HG03565 (cell line): Measurements from ENCODE around the gene ICE2.

Experiments
- ATAC-seq: cut with Tn5 transposase; IDR thresholded peaks from one replicate; pipeline ENCODE4 v1.9.1; 2021; ENCODE audit warnings: mild to moderate bottlenecking, moderate library complexity; ENCODE audit not compliant: unreplicated experiment

The ICE2 gene, protein sequence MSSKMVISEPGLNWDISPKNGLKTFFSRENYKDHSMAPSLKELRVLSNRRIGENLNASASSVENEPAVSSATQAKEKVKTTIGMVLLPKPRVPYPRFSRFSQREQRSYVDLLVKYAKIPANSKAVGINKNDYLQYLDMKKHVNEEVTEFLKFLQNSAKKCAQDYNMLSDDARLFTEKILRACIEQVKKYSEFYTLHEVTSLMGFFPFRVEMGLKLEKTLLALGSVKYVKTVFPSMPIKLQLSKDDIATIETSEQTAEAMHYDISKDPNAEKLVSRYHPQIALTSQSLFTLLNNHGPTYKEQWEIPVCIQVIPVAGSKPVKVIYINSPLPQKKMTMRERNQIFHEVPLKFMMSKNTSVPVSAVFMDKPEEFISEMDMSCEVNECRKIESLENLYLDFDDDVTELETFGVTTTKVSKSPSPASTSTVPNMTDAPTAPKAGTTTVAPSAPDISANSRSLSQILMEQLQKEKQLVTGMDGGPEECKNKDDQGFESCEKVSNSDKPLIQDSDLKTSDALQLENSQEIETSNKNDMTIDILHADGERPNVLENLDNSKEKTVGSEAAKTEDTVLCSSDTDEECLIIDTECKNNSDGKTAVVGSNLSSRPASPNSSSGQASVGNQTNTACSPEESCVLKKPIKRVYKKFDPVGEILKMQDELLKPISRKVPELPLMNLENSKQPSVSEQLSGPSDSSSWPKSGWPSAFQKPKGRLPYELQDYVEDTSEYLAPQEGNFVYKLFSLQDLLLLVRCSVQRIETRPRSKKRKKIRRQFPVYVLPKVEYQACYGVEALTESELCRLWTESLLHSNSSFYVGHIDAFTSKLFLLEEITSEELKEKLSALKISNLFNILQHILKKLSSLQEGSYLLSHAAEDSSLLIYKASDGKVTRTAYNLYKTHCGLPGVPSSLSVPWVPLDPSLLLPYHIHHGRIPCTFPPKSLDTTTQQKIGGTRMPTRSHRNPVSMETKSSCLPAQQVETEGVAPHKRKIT

DNA sequence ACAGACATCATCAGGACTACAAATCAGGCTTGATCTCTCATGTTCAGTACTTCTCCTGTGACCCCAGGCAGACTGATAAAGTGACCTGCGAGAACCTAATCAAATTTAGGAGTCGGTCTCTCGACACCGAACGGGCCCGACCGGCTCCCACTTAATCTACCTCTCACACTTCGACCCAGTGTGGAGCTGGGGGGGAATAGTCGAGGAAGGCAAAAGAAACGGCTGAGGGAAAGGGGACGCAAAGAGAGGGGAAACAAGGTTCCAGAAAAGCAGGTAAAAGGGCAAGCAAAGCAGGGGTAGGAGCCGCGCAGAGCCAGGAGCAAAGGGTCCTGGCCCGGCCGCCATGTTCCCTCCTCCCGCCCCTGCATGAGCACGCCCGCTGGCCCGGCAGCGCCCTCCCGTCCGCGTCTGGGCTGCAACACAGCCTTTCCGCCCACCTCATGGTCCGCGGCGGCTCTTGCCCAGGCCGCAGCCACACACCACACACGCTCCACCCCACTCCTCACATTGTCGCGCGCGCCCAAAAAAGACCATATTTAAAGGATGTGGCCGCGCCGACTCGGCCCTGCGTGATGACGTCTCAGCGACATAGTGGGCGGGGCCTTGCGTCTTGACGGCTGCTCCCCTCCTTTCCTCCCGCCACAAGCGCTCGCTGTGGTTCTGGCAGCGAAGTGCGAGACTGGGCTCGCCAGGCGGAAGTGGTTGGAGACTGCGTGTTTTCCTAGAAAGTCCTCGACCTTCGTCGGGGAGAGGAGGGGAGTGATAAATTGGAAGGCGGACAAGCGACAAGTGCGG is at the start of gene ICE2:
ICE2 (minus strand) TSS at position 577 of the 795 bp plus-strand sequence. CDS start 1,165 bp downstream, outside the sequence.
- ATAC-seq: peak; percentile 81

DNA sequence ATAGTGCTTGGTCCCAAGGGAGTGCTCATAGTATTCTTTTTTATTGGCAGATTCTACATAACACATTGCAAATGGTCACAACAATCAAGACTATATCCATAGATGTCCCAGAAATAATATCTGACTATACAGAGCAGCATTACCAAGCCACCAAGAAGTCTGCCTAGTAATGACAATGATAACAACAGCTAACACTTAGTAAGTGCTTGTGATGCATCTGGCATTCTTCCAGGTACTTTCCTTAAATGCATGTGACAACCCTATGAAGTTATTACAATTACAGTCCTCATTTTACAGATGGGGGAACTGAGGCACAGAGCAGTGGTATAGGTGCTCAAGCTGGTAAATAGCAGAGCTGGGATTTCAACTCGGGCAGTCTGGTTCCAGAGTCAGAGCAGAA is 49.6 kb upstream of the ICE2 start:
- ATAC-seq: no peak

DNA sequence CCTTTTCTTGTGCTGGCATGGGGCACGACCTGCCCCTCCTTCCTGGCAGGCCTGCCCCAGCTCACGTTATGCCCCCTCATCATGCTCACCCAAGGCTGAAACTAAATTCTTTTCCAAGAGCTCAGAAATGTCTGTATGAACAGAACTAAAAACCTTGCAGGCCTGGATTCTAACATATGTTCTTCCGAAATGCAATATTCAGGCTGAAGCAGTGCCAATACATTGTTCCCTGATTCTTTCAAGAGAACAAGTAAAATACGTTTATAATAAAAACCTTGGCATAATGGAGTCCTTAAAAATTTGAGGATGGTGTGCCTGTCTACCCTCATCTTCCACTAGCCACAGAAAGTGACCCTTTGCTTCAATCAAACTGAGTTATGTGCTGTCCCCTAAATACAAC is 48.5 kb upstream of the ICE2 start:
- no peak for ATAC-seq

DNA sequence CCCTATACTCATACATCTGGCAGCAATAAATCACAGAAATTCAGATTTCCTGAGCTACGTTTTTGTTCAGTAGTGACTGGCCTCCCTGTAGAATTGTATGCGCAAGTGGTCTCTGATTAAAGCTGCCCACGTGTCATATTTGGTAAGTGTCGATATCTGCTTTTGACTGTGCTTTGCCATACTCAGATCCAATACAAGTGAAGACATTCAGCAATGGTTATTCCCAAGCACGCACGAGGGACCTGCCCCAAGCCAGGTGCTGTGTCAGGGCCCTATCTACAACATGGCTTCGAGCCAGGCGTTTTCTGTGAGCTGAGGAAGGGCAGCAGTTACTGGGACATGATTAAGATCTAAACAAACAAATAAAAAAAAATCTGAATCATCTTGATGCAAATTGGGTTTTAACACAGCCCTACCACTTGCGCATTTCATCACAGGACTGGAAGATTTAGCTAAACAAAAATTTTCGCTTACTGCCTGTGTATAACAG is 47.2 kb upstream of the ICE2 start:
- no peak for ATAC-seq

DNA sequence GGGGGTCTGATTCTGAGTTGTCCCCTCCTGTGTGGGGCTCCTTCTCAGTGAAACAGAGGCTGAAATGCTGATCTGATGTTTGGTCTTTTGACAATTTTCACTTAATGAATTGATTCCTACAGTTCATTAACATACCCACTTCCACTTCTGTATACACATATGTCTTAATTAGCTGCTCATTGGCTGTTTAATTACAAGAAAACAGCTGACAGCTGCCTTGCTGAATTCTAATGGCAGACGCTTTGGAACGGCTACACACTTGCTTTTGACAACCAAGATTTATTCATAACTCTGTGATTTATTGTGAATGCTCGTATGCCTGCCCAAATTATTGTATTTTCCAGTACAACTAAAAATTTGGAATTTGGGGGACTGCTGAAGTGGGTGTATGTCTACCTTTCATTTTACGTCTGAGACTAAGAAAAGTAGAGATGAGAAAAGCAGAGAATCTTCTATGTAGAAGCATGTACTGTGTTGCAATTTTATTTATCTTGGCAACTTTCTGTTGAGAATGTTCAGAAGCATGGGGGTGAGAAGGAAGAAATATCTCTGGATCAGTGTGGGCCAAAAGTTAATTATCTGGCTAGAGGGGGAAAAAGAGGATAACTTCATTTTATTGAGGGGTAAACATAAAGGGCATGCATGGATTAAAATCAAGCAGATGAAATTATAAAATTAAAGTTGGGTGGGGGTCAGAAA is 46.5 kb upstream of the ICE2 start:
- ATAC-seq: no peak

DNA sequence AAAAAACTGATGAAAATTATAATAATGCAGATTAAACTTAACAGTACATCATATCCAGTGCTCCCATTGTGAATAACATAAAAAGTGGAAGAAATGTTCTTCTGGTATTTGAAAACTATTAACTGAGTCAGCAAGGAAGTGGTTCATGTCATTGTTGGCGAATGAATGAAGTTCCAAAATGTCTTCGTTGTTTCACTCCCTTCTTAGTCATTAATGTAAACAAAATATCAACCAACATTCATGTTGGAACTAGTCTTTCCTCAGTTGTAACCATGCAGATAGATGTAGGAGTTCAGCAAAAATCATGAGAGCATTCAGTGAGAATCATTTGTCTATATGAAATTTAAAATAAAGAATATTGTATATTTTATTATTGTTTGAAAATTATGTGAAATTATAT is 44.1 kb upstream of the ICE2 start:
- no peak for ATAC-seq

DNA sequence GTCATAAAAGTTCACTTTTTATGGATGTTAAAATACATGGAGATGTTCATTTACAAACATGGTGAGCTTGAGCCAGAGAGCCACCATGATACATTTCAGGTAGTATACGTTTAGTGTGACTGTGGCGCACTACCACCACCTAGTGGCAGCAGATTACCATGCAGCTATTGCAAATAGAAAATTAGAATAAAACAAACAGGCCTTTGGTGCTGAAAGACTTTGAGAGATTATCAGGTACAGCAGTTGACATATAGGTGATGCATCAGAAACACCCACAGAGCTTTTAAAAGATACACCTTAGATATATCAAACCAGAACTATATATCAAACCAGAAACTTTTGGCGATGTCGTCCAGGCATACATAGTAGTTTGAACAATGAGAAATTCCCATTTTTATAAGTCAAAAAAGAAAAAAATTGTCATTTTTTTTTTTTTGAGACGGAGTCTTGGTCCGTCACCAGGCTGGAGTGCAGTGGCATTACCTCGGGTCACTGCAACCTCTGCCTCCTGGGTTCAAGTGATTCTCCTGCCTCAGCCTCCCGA is 42.0 kb upstream of the ICE2 start:
- peak; percentile 58 for ATAC-seq

DNA sequence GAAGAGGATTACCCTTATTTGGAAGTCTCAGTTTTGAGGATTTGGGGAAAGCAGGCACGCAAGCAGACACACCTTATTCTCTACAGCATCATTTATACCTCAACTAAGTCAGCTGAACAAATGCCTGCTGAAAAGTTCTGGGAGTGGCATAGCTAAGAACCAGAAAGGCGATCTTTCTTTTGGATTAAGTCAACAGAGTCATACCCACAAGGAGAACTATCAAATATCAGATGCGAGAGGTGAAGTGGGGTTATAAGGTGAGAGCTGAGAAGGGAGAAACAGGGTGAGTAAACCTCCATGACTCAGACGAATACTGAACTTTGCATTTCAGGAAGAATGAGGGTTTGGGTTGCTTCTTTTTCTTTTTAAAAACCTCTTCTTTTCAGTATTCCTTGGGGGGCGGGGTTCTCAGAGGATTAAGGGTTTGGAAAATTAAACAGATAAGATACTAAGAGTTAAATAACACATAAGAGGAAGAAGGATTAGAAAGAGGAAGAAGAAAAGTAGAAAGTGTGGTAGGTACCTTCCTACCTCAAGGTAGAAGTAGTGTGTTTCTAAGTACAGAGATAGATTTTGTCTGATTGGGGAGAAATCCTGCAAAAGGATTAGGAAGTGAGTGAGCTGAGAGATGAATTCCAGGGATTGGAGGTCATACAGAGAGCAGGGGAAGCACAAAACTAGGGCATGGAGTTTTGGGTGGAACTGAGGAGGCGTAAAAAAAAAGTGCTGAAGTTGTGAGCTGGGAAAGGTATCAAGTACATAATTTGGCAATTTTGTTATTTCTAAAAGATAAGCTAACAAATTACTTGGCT is 41.3 kb upstream of the ICE2 start:
- peak; percentile 39 for ATAC-seq

DNA sequence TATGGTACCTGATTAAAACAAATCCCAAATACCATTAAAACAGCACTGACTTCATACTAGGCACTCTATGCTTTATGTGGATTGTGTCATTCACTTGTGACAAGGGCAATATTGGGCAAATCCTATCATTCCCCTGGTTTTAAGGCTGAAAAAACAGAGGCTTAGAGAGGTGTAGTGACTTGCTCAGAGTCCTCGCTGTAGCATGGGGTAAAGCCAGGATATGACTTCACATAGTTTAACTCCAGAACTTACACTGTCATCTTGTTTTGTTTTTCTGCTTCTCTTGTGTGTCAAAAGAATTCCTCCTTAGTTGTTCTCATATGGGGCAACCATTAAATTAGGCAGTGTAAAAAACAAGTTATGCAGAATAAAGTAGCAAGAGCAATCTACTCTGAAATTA is 40.3 kb upstream of the ICE2 start:
- no peak for ATAC-seq

DNA sequence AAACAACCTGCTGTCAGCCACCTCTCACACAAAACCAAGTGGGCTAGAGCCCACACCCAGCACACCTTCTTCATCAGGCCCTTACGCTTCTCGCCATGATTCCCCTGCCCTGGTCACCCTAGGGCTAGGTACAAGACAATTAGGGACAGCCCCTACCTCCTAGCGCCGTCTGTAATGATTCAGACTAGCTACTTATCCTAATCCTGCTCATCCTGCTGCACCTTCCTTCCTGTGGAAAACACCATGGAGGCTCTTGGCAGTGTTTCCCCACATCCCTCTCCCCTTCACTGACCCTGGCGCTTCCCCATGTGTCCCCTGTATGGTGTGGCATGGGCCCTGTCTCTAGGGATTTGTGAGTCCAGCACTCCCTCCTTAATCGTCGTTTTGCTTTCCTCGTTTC is 39.6 kb upstream of the ICE2 start:
- ATAC-seq: no peak

DNA sequence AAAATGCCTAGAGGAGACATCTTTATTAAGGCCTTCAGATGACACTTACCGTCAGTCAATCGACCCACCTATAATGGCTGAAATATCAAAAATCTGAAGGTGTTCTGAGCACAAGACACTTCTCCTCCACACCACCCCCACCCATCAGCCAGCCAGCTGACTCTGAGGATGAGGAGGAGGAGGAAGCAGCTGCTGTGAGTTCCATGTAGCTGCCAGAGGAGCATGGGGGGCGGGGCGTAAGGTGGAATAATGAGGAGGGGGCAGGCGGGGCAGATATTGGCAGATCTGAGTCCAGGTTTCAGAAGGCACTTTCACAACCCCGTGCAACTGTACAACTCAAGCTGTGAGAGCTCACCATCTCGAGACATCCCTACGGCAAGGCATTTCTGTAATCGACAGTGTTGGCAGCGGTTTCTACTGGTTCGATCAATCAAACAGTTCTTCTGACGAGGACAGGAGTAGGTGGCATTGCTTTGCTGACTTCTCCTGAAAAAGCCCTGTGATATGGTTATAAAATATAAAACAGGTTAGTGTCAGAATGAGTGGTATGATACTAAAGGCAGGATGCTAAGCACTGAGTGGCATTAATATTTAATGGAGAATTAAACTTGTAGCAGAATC is 35.4 kb upstream of the ICE2 start:
- no peak for ATAC-seq

DNA sequence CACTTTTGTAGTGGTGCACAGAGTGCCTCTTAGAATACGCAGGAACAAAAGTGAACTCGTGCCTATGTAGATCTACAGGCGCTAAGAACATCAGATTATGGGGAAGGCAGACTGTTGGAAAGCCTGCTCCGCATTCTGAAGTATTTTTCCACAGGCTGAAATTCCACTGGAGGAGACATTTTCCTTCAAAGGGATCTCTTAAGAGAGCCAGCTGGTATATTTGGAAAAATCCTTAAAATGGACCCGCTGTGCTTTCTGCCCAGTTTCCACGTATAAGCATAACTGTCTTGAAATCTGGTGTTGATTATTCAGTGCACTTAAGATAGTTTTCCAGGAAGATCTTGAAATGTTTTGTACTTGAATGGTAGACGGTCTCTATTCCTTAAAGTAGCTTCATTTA is 34.7 kb upstream of the ICE2 start:
- no peak for ATAC-seq

DNA sequence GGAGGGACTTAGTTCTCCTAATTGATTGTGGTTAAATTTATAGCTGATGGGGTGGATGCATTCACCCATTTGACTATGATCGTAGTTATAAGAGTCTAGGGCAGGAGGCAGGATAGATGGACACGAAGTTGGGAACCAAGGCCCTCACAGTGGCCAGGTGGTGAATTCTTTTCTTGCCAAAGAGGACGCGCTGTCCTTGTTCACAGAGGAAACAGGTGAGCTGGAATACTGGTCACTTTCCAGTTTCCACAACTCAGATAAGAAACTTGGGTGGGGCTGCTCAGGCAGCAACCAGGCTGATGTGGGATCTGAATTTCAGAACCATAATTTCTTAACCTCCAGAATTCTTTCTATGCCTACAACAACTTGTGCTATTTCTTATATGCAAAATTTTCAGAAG is 34.0 kb upstream of the ICE2 start:
- ATAC-seq: no peak

DNA sequence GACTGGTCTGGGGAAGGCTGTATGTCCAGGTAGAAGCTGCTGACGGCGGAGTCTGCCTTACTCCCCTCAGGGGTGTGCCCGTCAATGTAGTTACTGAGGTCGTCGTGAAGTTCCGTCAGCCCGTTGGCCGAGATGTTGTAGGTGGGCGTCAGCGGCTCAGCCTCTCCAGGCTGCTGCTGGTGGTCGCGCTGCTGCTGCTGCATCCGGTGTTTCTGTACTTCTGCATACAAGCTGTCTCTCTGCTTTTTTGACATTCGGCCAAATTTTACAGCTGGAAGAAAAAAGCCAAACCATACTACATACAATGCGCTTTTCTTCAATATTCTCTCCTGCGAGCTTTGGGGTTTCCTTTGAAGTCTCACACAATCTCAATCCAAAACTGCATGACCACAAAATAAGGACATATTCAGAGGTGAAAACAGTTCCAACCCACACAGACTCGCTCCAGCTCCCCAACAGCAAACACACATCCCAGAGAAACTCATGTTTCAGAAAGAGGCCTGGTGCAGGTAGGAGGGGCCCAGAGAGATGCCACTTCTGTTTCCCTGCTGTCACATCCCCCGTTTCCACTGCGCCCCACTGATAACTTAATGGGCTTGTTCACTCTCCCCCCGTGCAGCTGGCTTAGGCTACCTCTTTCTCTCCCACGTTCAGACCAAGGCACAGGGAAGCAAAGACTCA is 32.5 kb upstream of the ICE2 start:
- no peak for ATAC-seq

DNA sequence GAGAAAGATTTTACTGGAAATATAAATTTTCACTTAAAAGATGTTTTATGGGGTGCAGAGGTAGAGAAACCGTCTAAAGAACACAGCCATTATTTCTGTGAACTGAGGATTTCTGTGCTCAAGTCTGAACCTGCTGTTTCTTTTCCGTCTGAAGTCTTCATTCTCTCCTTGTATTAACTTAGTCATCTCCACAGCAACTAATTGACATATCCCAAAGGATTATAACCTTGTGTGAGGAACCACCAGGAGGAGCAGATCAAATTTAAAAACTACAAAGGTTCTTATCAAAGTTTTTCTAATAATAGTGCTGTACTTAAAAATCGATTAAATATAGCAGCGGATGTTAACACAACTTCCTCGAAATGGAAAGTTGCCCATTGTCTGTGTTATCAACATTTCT is 31.1 kb upstream of the ICE2 start:
- ATAC-seq: no peak

DNA sequence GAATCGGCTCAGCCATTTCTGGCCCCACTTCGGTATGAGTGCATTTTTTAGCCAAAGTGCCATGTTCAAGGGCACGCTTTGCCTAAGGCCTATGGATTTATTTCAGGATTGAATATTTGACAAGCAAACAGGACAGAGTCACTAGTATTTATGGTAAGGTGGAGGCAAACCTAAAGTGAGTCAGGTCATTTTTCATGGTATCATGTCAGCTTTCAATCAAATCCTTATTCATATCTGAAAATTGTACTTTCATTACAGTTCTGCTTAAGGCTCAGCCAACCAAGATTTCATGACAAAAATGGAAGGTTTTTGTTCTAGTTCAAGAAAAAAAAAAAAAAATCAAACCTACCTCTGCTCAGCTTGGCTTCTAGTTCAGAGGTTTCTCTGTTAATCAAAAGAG is 30.5 kb upstream of the ICE2 start:
- no peak for ATAC-seq

DNA sequence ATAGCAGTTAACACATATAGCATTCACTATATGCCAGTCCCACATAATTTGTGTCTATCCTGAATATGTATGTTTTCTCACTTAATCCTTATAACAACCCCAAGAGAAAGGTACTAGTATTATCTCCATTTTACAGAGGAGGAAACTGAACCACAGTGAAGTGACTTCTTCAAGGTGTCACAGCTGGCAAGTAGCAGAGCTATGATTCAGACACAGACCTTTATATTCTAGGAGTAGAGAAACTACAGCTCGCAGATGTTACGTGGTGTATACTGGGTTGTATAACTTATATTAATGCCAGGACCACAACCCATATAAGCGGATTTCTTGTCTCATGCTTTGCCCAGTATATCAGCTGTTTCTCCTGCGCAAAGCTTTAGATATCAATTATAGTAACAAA is 29.5 kb upstream of the ICE2 start:
- ATAC-seq: no peak
